T-cell (primary cell): ENCODE results near the gene PTPN1. TPM values are rescaled to one million over a fixed set of nuclear protein-coding genes. Genes with fewer than 3 reads are reported as not detected.

ENCODE experiments used
- ATAC-seq, 4 experiments: fragments of 200-7000 bp in 3 of 4; fragments of 150-1000 bp in 1 of 4; cut with Tn5 transposase; replicated peaks in 1 of 4; 1 replicate in 3 of 4; 2 replicates in 1 of 4; pipeline ENCODE4 v1.10.0; 2021; ENCODE audit warnings: moderate library complexity in 3 of 4, mild to moderate bottlenecking in 2 of 4, moderate number of reproducible peaks in 1 of 4
- CTCF ChIA-PET, 2 donors: fragments of 300-600 bp; sonication (Branson Sonifier 250); formaldehyde crosslinking; loops; one replicate each; lab custom pipeline; 2022; ENCODE audit warnings: antibody characterized with exemption in 2 of 2; lab: Charles Lee
- POLR2A ChIA-PET, 2 donors: fragments of 300-600 bp; sonication (Branson Sonifier 250); formaldehyde crosslinking; loops; one replicate each; lab custom pipeline; 2022; ENCODE audit warnings: antibody characterized with exemption in 2 of 2; lab: Charles Lee
- DNase-seq, 35 experiments: peaks; one replicate each; pipeline versions ENCODE4 v3.0.0 to v3.0.0-alpha.2; 2013 to 2023
- H3K27ac ChIP-seq: one replicate; pipeline ENCODE4 v1.5.1; 2013; ENCODE audit warnings: low read length
- H3K27me3 ChIP-seq, 2 experiments: replicated peaks in 1 of 2; 1 replicate in 1 of 2; 2 replicates in 1 of 2; pipeline versions ENCODE4 v1.6.1 to v1.7.0; 2013; ENCODE audit warnings: low read length in 1 of 2, mixed read lengths in 1 of 2; ENCODE audit not compliant: control insufficient read depth in 2 of 2, insufficient read depth in 2 of 2; ENCODE audit errors: extremely low read depth in 1 of 2
- H3K36me3 ChIP-seq, 2 donors: 1 replicate in 1 of 2; 2 replicates in 1 of 2; pipeline versions ENCODE4 v1.6.1 to v1.7.0; 2013; ENCODE audit warnings: low read length in 1 of 2; ENCODE audit not compliant: control insufficient read depth in 2 of 2, insufficient read depth in 1 of 2; ENCODE audit errors: extremely low read depth in 1 of 2
- H3K4me1 ChIP-seq, 2 experiments: 1 replicate in 1 of 2; 2 replicates in 1 of 2; pipeline versions ENCODE4 v1.6.1 to v1.7.0; 2013; ENCODE audit warnings: low read length in 2 of 2, mixed read lengths in 1 of 2; ENCODE audit not compliant: insufficient read depth in 2 of 2, control insufficient read depth in 1 of 2; ENCODE audit errors: extremely low read depth in 1 of 2
- H3K4me3 ChIP-seq, 2 donors: 1 replicate in 1 of 2; 2 replicates in 1 of 2; pipeline versions ENCODE4 v1.5.1 to v1.7.0; 2013; ENCODE audit warnings: mild to moderate bottlenecking in 2 of 2, low read length in 1 of 2, moderate library complexity in 1 of 2; ENCODE audit not compliant: control insufficient read depth in 1 of 2; ENCODE audit errors: extremely low read depth in 1 of 2
- H3K9me3 ChIP-seq: 2 replicates; pipeline ENCODE4 v1.7.0; 2013
- H3K27ac Mint-ChIP-seq, 2 donors: one replicate each; pipeline ENCODE4 v1.8.0; 2020 to 2021; ENCODE audit warnings: mild to moderate bottlenecking in 2 of 2, mixed read lengths in 2 of 2
- H3K27me3 Mint-ChIP-seq, 2 donors: one replicate each; pipeline ENCODE4 v1.8.0; 2021 to 2022; ENCODE audit warnings: mixed read lengths in 2 of 2
- H3K36me3 Mint-ChIP-seq: one replicate; pipeline ENCODE4 v1.8.0; 2021; ENCODE audit warnings: mixed read lengths
- H3K4me1 Mint-ChIP-seq, 3 donors: one replicate each; pipeline ENCODE4 v1.8.0; 2020 to 2022; ENCODE audit warnings: mixed read lengths in 3 of 3, mild to moderate bottlenecking in 1 of 3
- H3K4me3 Mint-ChIP-seq, 3 donors: one replicate each; pipeline ENCODE4 v1.8.0; 2020 to 2022; ENCODE audit warnings: mild to moderate bottlenecking in 3 of 3, mixed read lengths in 3 of 3, moderate library complexity in 3 of 3
- H3K9me3 Mint-ChIP-seq, 3 donors: one replicate each; pipeline ENCODE4 v1.8.0; 2020 to 2022; ENCODE audit warnings: mixed read lengths in 3 of 3
- WGBS: methylation state at CpG from one replicate; pipeline ENCODE4 v1.1.5; 2013; ENCODE audit warnings: missing lambda C conversion rate; ENCODE audit not compliant: insufficient coverage; 5-methylcytosine and 5-hydroxymethylcytosine counted together
- total RNA-seq, 35 experiments: library from RNA in 6 of 35; stranded (reverse) in 6 of 35; fragments of 120-200 nt in 1 of 35; gene quantifications; one replicate each; pipeline versions ENCODE4 v1.2.1 to v1.2.4 and lab custom pipeline; 2013 to 2026

The PTPN1 gene
- total RNA-seq, 5 donors from 2014 or later (not counting 1 experiment from before 2014, with no cell fraction given) = 50.7 to 67.9 (median 55.3) TPM

DNA sequence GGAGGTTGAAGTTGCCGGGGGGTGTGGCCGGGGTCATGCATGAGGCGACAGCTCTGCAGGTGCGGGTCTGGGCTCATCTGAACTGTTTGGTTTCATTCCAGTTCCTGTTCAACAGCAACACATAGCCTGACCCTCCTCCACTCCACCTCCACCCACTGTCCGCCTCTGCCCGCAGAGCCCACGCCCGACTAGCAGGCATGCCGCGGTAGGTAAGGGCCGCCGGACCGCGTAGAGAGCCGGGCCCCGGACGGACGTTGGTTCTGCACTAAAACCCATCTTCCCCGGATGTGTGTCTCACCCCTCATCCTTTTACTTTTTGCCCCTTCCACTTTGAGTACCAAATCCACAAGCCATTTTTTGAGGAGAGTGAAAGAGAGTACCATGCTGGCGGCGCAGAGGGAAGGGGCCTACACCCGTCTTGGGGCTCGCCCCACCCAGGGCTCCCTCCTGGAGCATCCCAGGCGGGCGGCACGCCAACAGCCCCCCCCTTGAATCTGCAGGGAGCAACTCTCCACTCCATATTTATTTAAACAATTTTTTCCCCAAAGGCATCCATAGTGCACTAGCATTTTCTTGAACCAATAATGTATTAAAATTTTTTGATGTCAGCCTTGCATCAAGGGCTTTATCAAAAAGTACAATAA is 72.5 kb downstream of the PTPN1 start:
- no peak overlapping the region for H3K27ac Mint-ChIP-seq
- no peak overlapping the region for H3K4me3 Mint-ChIP-seq
- H3K4me1 Mint-ChIP-seq = peaks cover 0 to 4% (median 0%) of the 10 kb centered on the region in 3 donors
- H3K27ac ChIP-seq = no peak overlapping the region
- WGBS = 100% methylated on average over 4 of the region's 26 CpGs
- H3K4me3 ChIP-seq = no peak overlapping the region
- peaks cover 31 to 92% of the 10 kb centered on the region in 2 donors for H3K36me3 ChIP-seq
- POLR2A ChIA-PET = no interaction called here
- DNase-seq (no peak), ATAC-seq (no peak)
- no peaks in the 10 kb centered on the region for H3K27me3 Mint-ChIP-seq
- no peaks in the 10 kb centered on the region for H3K9me3 ChIP-seq
- no peaks in the 10 kb centered on the region for H3K9me3 Mint-ChIP-seq
- CTCF ChIA-PET = no interaction called here
- no peaks in the 10 kb centered on the region for H3K27me3 ChIP-seq
- H3K4me1 ChIP-seq = peaks cover 0 to under 1% of the 10 kb centered on the region in 2 experiments
- peaks cover 49% of the 10 kb centered on the region for H3K36me3 Mint-ChIP-seq

DNA sequence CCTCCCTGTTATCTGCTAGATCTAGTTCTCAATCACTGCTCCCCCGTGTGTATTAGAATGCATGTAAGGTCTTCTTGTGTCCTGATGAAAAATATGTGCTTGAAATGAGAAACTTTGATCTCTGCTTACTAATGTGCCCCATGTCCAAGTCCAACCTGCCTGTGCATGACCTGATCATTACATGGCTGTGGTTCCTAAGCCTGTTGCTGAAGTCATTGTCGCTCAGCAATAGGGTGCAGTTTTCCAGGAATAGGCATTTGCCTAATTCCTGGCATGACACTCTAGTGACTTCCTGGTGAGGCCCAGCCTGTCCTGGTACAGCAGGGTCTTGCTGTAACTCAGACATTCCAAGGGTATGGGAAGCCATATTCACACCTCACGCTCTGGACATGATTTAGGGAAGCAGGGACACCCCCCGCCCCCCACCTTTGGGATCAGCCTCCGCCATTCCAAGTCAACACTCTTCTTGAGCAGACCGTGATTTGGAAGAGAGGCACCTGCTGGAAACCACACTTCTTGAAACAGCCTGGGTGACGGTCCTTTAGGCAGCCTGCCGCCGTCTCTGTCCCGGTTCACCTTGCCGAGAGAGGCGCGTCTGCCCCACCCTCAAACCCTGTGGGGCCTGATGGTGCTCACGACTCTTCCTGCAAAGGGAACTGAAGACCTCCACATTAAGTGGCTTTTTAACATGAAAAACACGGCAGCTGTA is 73.4 kb downstream of the PTPN1 start:
- CTCF ChIA-PET = interaction anchor here in 1 of 2 donors (0.6 kb wide), 1 partner anchor 467 kb away, joined by 3 read pairs; no protein-coding TSS in a partner anchor
- 98% methylated on average over 12 of the region's 15 CpGs for WGBS

DNA sequence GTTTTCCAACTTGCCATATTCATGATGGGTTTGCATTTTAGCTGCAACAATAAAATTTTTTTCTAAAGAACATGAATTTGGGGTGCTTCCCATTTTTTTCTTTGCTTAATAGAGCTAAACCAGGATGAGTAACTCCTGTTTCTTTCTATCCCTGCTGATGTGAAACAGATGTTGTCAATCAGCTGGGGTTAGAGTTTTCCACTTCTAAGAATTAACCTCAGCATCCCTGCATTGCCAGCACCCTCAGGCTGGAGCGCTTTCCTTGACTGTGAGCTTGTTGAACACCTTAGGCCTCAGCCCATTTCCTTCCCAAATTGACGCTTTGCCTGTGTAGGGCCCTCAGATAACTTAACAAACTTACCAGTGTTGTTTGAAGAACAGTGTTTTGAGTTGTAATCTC is 74.5 kb downstream of the PTPN1 start:
- DNase-seq (no peak), ATAC-seq (no peak)
- Histone ChIP-seq H3K4me1 (peaks cover 0 to 4% of the 10 kb centered on the region in 2 experiments), H3K36me3 (peaks cover 18 to 79% of the 10 kb centered on the region in 2 donors), H3K27me3 (no peaks in the 10 kb centered on the region), H3K9me3 (no peaks in the 10 kb centered on the region), H3K27ac (no peak overlapping the region), H3K4me3 (no peak overlapping the region)
- Mint-ChIP-seq H3K9me3 (no peaks in the 10 kb centered on the region), H3K27me3 (no peaks in the 10 kb centered on the region), H3K4me1 (peaks cover 0 to 10% (median 3%) of the 10 kb centered on the region in 3 donors), H3K36me3 (peaks cover 36% of the 10 kb centered on the region), H3K27ac (no peak overlapping the region), H3K4me3 (no peak overlapping the region)
- ChIA-PET POLR2A (interaction anchor here in 1 of 2 donors (0.7 kb wide), 2 partner anchors 73 to 94 kb away, joined by 3 to 4 read pairs; no protein-coding TSS in a partner anchor), CTCF (interaction anchor here (0.6 to 1.0 kb wide), 3 partner anchors 34 to 598 kb away, joined by 3 to 4 read pairs (median 4); no protein-coding TSS in a partner anchor)
- WGBS = no CpG with 5 or more reads among the region's 2 CpGs

More for the DNA sequence above, 73.4 kb downstream of the PTPN1 start:
- H3K27me3 Mint-ChIP-seq = no peaks in the 10 kb centered on the region
- no peak overlapping the region for H3K27ac ChIP-seq
- POLR2A ChIA-PET = no interaction called here
- no peak overlapping the region for H3K4me3 Mint-ChIP-seq
- H3K4me3 ChIP-seq = no peak overlapping the region
- no peak for ATAC-seq
- peaks cover 0 to 4% of the 10 kb centered on the region in 2 experiments for H3K4me1 ChIP-seq
- H3K27me3 ChIP-seq = no peaks in the 10 kb centered on the region
- no peaks in the 10 kb centered on the region for H3K9me3 Mint-ChIP-seq
- no peak for DNase-seq
- peaks cover 0 to 10% (median 3%) of the 10 kb centered on the region in 3 donors for H3K4me1 Mint-ChIP-seq
- H3K9me3 ChIP-seq = no peaks in the 10 kb centered on the region
- no peak overlapping the region for H3K27ac Mint-ChIP-seq
- peaks cover 27 to 89% of the 10 kb centered on the region in 2 donors for H3K36me3 ChIP-seq
- H3K36me3 Mint-ChIP-seq = peaks cover 47% of the 10 kb centered on the region

DNA sequence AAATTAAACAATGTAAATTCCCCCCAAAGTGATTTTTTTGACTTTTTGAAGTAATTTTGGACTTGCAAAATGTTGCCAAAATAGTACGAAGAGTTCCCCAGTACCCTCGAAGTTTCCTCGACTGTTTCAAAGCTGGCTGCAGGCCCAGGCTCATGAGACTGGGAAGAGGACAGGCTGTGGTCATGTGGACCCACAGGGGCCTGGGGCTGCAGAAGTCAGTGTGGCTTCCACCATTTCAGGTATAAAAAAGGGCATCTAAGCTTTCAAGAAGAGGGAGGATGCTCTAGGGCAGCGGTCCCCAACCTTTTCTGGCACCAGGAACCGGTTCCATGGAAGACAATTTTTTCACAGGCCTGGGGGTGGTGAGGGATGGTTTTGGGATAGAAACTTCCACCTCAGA is 75.0 kb downstream of the PTPN1 start:
- no peak overlapping the region for H3K4me3 ChIP-seq

DNA sequence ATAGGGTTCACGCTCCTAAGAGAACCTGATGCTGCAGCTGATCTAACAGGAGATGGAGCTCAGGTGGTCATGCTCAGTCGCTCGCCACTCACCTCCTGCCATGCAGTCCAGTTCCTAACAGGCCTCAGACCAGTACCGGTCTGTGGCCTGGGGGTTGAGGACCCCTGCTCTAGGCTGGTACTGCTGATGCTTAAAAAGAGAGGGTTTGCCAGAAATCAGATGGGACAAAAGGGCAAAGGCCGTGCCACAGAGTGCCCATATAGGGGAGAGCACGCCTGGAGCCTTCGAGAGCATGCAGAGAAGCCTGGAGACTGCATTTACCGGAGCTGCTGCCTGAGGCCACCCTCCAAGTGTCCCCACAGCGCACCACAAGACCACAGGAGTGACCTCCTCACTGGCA is 75.5 kb downstream of the PTPN1 start:
- DNase-seq = no peak
- POLR2A ChIA-PET = no interaction called here
- Histone ChIP-seq H3K27me3 (no peaks in the 10 kb centered on the region), H3K4me3 (no peak overlapping the region), H3K4me1 (peaks cover 0 to 4% of the 10 kb centered on the region in 2 experiments), H3K27ac (no peak overlapping the region), H3K36me3 (peaks cover 13 to 77% of the 10 kb centered on the region in 2 donors), H3K9me3 (no peaks in the 10 kb centered on the region)
- H3K4me1 Mint-ChIP-seq = peaks cover 0 to 6% (median 3%) of the 10 kb centered on the region in 3 donors
- no peaks in the 10 kb centered on the region for H3K27me3 Mint-ChIP-seq
- ATAC-seq = no peak
- no peak overlapping the region for H3K4me3 Mint-ChIP-seq
- peak overlapping the region in 1 of 2 donors; percentile 11 for H3K27ac Mint-ChIP-seq
- H3K36me3 Mint-ChIP-seq = peaks cover 28% of the 10 kb centered on the region
- H3K9me3 Mint-ChIP-seq = no peaks in the 10 kb centered on the region
- CTCF ChIA-PET = interaction anchor here in 1 of 2 donors (1.0 kb wide), 1 partner anchor 8 kb away, joined by 4 read pairs; no protein-coding TSS in a partner anchor
- 92% methylated on average over 3 of the region's 9 CpGs for WGBS

More for the DNA sequence above, 75.0 kb downstream of the PTPN1 start:
- Mint-ChIP-seq H3K4me3 (no peak overlapping the region), H3K27me3 (no peaks in the 10 kb centered on the region), H3K36me3 (peaks cover 32% of the 10 kb centered on the region), H3K4me1 (peaks cover 0 to 9% (median 3%) of the 10 kb centered on the region in 3 donors), H3K9me3 (no peaks in the 10 kb centered on the region), H3K27ac (peak overlapping the region in 1 of 2 donors; percentile 11)
- ChIA-PET CTCF (interaction anchor here (1.0 kb wide), 2 partner anchors 8 to 598 kb away, joined by 4 read pairs; no protein-coding TSS in a partner anchor), POLR2A (interaction anchor here in 1 of 2 donors (0.7 kb wide), 1 partner anchor 94 kb away, joined by 4 read pairs; no protein-coding TSS in a partner anchor)
- DNase-seq (no peak), ATAC-seq (no peak)
- WGBS = 93% methylated on average over 3 of the region's 5 CpGs
- Histone ChIP-seq H3K9me3 (no peaks in the 10 kb centered on the region), H3K27ac (no peak overlapping the region), H3K36me3 (peaks cover 13 to 79% of the 10 kb centered on the region in 2 donors), H3K27me3 (no peaks in the 10 kb centered on the region), H3K4me1 (peaks cover 0 to 4% of the 10 kb centered on the region in 2 experiments)
